Vagina (tissue), 2 donors: Measurements from ENCODE around the gene FBH1. TPM values are rescaled to one million over a fixed set of nuclear protein-coding genes. Genes with fewer than 3 reads are reported as not detected.
A peak's percentile ranks its signal among the peaks of the same experiment; 100 is the strongest.

Experiments used
- DNase-seq, 2 donors: peaks; one replicate each; pipeline ENCODE4 v3.0.0-alpha.2; 2017; ENCODE audit errors: extremely low spot score in 2 of 2
- H3K27ac ChIP-seq: fragments of 200-600 bp; sonication (generic); one replicate; pipeline ENCODE4 v1.5.1; 2019
- H3K27me3 ChIP-seq: fragments of 200-600 bp; sonication (generic); one replicate; pipeline ENCODE4 v1.5.1; 2019
- H3K36me3 ChIP-seq, 2 donors: fragments of 200-600 bp; sonication (generic); one replicate each; pipeline ENCODE4 v1.5.1; 2017 to 2019
- H3K4me1 ChIP-seq: fragments of 200-600 bp; sonication (generic); one replicate; pipeline ENCODE4 v1.5.1; 2019
- H3K4me3 ChIP-seq, 2 donors: fragments of 200-600 bp; sonication (generic); 1 replicate in 1 of 2; 2 replicates in 1 of 2; pipeline ENCODE4 v1.5.1; 2016 to 2019
- H3K9me3 ChIP-seq: fragments of 200-600 bp; sonication (generic); one replicate; pipeline ENCODE4 v1.5.1; 2019
- POLR2A ChIP-seq, 2 donors: fragments of 450-650 bp; IDR thresholded peaks; one replicate each; pipeline ENCODE4 v1.6.1; 2017; ENCODE audit warnings: antibody characterized with exemption in 2 of 2, mild to moderate bottlenecking in 2 of 2, moderate library complexity in 2 of 2
- POLR2AphosphoS5 ChIP-seq, 2 donors: sonication (generic); formaldehyde crosslinking; IDR thresholded peaks; one replicate each; pipeline ENCODE4 v1.9.0; 2017; ENCODE audit warnings: antibody characterized with exemption in 2 of 2, mild to moderate bottlenecking in 2 of 2, low read depth in 1 of 2; ENCODE audit not compliant: insufficient read depth in 1 of 2
- intact Hi-C: fragments of 100-400 bp; cut with DNase I; formaldehyde crosslinking; loops from one replicate; pipeline ENCODE4 v1.15.1; 2023
- total RNA-seq: library from RNA; depleted of rRNA; stranded (reverse); fragments of >200 nt; gene quantifications from one replicate; pipeline ENCODE4 v1.2.3, GENCODE V29; 2016
- TF ChIP-seq, protein P1 (sequence below), 3 experiments: fragments of 450-650 bp in 2 of 3; fragments of 200-600 bp in 1 of 3; sonication (generic) in 1 of 3; IDR thresholded peaks; one replicate each; pipeline ENCODE4 v1.5.1; 2017 to 2019; ENCODE audit warnings: antibody characterized with exemption in 3 of 3, mild to moderate bottlenecking in 2 of 3, moderate library complexity in 2 of 3

FBH1 gene
- total RNA-seq, result 108 TPM

DNA sequence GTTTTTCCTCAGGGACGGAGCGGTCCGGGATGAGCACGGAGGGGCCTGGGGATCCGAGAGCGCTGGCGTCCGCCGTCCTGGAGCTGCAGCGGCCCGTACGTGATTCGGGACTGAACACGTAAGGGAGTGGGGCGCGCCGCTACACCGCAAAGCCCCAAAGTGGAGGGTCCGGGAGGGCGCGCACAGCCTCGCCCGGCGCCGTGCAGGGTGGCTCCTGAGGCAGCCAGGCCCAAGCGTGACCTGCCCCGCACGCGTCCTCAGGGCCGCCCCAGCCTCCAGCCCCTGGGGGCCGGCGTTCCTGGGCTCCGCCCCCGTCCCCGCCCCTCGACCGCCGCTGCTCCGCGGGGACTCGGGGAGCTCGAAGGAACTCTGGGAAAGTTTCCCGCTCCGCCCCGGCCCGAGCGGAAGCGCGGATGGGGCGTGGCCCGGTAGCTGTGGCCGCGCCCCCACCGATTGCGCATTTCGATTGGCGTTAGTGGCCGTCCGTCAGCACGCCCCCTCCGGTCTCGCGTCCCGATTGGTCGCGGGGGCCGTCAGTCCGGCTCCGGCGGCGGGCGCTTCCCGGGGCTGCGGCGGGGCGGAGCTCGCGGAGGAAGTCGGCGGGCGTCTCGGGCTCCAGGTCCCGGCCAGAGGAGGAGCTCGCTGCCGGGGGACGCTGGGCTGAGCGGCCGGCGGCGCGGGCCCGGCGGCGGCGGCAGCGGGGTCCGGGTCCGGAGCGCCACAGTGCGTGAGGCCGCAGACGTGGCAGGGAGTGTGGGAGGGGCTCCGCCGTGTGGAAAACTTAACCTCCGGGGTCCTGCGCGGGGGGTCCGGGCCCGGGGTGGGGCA lies at the start of gene FBH1, which contains the start of gene ANKRD16:
Gene FBH1, plus strand, starts transcription at position 620 of the 828 bp plus-strand sequence. Its CDS starts 103 bp downstream, at position 723.
Gene ANKRD16, minus strand, starts transcription at position 270 of the 828 bp plus-strand sequence. CDS start 539 bp downstream, outside the sequence.
- H3K27me3 ChIP-seq, result no peaks in the 10 kb centered on the region
- peak in 1 of 2 donors; percentile 98 for DNase-seq
- H3K36me3 ChIP-seq, result peaks cover 0 to 17% of the 10 kb centered on the region in 2 donors
- peak within 1 kb of the TSS; percentile 84 for H3K27ac ChIP-seq
- H3K9me3 ChIP-seq, result no peaks in the 10 kb centered on the region
- intact Hi-C loops, result loop anchor here (10.0 kb wide), 1 partner anchor 225 kb away; the partner anchor contains the start of gene ASB13
- peak within 1 kb of the TSS; percentile 96 to 97 for H3K4me3 ChIP-seq
- peaks cover 49% of the 10 kb centered on the region for H3K4me1 ChIP-seq
- TF ChIP-seq POLR2A (IDR thresholded peaks at IDR 0.05) (peak in 1 of 2 donors; percentile 69), POLR2AphosphoS5 (IDR thresholded peaks at IDR 0.05; ENCODE audit: insufficient read depth in 1 of 2, low read depth in 1 of 2) (peak; percentile 67 to 79)
- TF ChIP-seq, protein P1, sequence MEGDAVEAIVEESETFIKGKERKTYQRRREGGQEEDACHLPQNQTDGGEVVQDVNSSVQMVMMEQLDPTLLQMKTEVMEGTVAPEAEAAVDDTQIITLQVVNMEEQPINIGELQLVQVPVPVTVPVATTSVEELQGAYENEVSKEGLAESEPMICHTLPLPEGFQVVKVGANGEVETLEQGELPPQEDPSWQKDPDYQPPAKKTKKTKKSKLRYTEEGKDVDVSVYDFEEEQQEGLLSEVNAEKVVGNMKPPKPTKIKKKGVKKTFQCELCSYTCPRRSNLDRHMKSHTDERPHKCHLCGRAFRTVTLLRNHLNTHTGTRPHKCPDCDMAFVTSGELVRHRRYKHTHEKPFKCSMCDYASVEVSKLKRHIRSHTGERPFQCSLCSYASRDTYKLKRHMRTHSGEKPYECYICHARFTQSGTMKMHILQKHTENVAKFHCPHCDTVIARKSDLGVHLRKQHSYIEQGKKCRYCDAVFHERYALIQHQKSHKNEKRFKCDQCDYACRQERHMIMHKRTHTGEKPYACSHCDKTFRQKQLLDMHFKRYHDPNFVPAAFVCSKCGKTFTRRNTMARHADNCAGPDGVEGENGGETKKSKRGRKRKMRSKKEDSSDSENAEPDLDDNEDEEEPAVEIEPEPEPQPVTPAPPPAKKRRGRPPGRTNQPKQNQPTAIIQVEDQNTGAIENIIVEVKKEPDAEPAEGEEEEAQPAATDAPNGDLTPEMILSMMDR (IDR thresholded peaks at IDR 0.05), result no peak

DNA sequence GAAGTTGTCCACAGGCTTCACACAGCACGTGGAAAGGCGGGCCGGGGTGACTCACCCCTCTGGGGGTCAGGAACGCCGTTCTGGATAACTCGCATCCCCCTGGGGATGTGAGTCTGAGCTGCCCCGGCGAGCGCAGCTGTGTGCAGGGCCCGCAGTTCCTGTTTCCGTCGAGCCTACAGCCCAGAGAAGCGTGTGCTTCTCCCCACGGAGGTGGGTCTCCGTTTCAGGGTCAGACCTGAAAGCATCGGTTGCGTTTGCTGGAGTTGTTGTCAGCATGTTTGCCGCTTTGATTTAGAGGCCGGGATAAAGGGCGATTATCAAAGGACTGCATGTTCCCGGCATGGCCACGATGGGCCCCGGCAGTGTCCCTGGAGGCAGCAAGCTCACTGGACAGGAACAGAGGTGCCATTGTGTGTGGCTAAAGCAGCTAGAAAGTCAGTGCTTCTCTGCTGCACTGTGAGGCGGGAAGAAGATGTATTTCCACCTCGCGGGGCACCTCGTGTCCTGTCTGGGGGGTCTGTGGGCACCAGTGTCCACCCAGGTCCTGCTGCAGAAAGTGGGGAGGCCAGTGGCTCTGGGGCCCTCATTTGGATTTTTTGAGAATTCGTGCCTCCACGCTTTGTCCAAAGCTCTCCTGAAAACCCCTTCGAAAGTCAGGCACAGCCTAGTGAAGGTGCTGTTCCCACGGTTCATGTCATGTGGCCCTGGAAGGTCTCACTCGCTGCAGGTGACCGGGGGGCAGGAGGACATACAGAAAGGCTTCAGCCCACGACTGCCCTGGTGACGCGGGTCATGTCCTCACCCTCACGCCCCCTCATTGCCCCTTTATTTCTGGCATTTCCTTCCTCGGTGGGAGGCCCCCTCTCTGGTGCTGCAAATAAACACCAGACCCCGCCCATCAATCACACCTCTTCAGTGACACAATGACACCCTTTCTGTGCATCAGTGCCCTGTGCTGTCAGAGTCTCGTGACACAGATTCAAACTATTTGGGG lies 49.4 kb upstream of the FBH1 start:
- Histone ChIP-seq H3K9me3 (no peaks in the 10 kb centered on the region), H3K27me3 (no peaks in the 10 kb centered on the region), H3K27ac (no peak overlapping the region), H3K4me3 (no peak overlapping the region), H3K36me3 (no peaks in the 10 kb centered on the region), H3K4me1 (peaks cover 15% of the 10 kb centered on the region)
- intact Hi-C loops, result no loop called here
- DNase-seq, result no peak
- TF ChIP-seq POLR2A (IDR thresholded peaks at IDR 0.05), result no peak
- TF ChIP-seq, protein P1 (IDR thresholded peaks at IDR 0.05), result no peak

DNA sequence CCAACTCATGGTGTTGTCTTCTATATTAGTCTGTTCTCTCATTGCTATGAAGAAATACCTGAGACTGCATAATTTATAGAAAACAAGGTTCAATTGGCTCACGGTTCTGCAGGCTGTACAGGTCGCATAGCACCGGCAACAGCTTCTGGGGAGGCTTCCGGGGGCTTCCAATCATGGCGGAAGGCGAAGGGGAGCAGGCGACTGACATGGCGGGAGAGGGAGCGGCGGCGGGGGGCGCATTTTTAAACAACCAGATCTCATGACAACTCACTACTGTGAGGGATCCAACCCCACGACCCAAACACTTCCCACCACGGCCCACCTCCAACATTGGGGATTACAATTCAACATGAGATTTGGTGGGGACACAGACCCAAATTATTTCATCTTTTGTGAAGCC lies 48.1 kb upstream of the FBH1 start:
- Histone ChIP-seq H3K27me3 (no peaks in the 10 kb centered on the region), H3K27ac (no peak overlapping the region), H3K4me1 (peaks cover 27% of the 10 kb centered on the region), H3K9me3 (no peaks in the 10 kb centered on the region), H3K36me3 (no peaks in the 10 kb centered on the region), H3K4me3 (no peak overlapping the region)
- TF ChIP-seq POLR2AphosphoS5 (IDR thresholded peaks at IDR 0.05; ENCODE audit: insufficient read depth in 1 of 2, low read depth in 1 of 2) (no peak), POLR2A (IDR thresholded peaks at IDR 0.05) (no peak)
- TF ChIP-seq, protein P1 (IDR thresholded peaks at IDR 0.05), result no peak
- no peak for DNase-seq
- intact Hi-C loops, result no loop called here

DNA sequence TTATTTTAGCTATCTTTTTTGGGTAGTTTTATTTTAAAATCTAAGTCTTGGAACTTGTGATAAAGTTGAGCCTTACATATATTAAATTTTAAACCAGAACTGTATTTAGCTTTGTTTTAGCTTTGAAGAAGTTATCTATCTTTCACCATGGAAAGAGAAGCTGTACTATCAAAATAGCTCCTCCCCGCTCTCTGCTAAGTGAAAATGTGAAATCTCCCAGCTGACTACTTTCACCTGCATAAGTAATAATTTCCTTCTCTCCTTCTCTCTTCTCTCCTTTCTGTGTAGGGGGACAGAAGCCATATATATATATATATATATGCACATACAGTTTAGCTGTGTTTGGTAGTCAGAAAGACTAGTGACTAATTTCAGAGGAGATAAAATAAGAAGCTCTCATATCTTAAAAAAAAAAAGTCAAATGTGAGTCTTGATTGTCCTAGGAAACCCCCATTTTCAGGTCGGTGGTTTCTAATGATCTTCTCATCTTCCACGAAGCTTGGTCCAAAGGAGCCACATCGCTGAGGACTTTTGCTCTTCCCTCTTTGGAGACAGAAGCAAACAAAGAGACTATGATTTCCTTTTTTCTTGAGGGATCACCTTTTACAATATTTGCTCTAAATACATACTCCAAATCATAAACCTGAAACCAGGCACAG lies 46.2 kb upstream of the FBH1 start:
- Histone ChIP-seq H3K4me1 (peaks cover 29% of the 10 kb centered on the region), H3K36me3 (no peaks in the 10 kb centered on the region), H3K4me3 (no peak overlapping the region), H3K9me3 (no peaks in the 10 kb centered on the region), H3K27me3 (no peaks in the 10 kb centered on the region), H3K27ac (no peak overlapping the region)
- intact Hi-C loops, result no loop called here
- TF ChIP-seq, protein P1 (IDR thresholded peaks at IDR 0.05), result no peak
- TF ChIP-seq POLR2AphosphoS5 (IDR thresholded peaks at IDR 0.05; ENCODE audit: insufficient read depth in 1 of 2, low read depth in 1 of 2) (no peak), POLR2A (IDR thresholded peaks at IDR 0.05) (no peak)
- DNase-seq, result no peak
